Ureter (tissue), 1 donor: ENCODE data around the gene FGF4. TPM values are rescaled to one million over a fixed set of nuclear protein-coding genes. Genes with fewer than 3 reads are reported as not detected.

Source experiments
- DNase-seq: peaks from one replicate; pipeline ENCODE4 v3.0.0-alpha.2; 2020; ENCODE audit warnings: low spot score
- total RNA-seq: library from RNA; stranded (reverse); gene quantifications from one replicate; pipeline ENCODE4 v1.2.4, GENCODE V29; 2023
- donor health status: DM: yes; HTN: yes; CAD: no.

Gene FGF4
- total RNA-seq, 1 donor from 2014 or later = not detected

- DNase-seq = no peak
These were observed 32.1 kb upstream of the FGF4 start for GRCh38 chr11:69807106-69807815.

GRCh38 chr11:69804769-69805508, 29.8 kb upstream of the FGF4 start:
- no peak for DNase-seq

- DNase-seq = no peak
These were observed 28.6 kb upstream of the FGF4 start for GRCh38 chr11:69803604-69804218.

- DNase-seq = no peak
These were observed 27.9 kb upstream of the FGF4 start for GRCh38 chr11:69803022-69803421.

GRCh38 chr11:69802590-69802989, 27.4 kb upstream of the FGF4 start:
- no peak for DNase-seq

- no peak for DNase-seq
These were observed 26.6 kb upstream of the FGF4 start for GRCh38 chr11:69801513-69802335.

- no peak for DNase-seq
These were observed 25.1 kb upstream of the FGF4 start for GRCh38 chr11:69800278-69800677.

GRCh38 chr11:69799582-69799981, 24.4 kb upstream of the FGF4 start:
- no peak for DNase-seq

- DNase-seq = no peak
These were observed 24.0 kb upstream of the FGF4 start for GRCh38 chr11:69799097-69799496.

- DNase-seq = no peak
These were observed 22.8 kb upstream of the FGF4 start for GRCh38 chr11:69797737-69798528.

GRCh38 chr11:69797156-69797555, 22.0 kb upstream of the FGF4 start:
- DNase-seq = no peak

- no peak for DNase-seq
These were observed 20.9 kb upstream of the FGF4 start for GRCh38 chr11:69796063-69796462.

- DNase-seq = no peak
These were observed 16.4 kb upstream of the FGF4 start for GRCh38 chr11:69791276-69792180.

- DNase-seq = no peak
These were observed 13.8 kb upstream of the FGF4 start for GRCh38 chr11:69788956-69789355.

- DNase-seq = no peak
These were observed 12.8 kb upstream of the FGF4 start for GRCh38 chr11:69787906-69788305.

- DNase-seq = no peak
These were observed 12.3 kb upstream of the FGF4 start for GRCh38 chr11:69787457-69787856.

GRCh38 chr11:69781241-69781640, 6.1 kb upstream of the FGF4 start:
- DNase-seq = no peak

- DNase-seq = no peak
These were observed 3.2 kb upstream of the FGF4 start for GRCh38 chr11:69778373-69778772.

- no peak for DNase-seq
These were observed 583 bp downstream of the FGF4 start for GRCh38 chr11:69774354-69775162.
